Measurements from ENCODE around the gene ISCU.
"Not testable (repeated sequence)": the region's sequence is repeated elsewhere in the genome, so short reads cannot be mapped to it uniquely, and the experiment has no call there.

- not testable (repeated sequence) for TF ChIP-seq POLR2A (IDR thresholded peaks at IDR 0.05; ENCODE audit: low read length); GATA1 (IDR thresholded peaks at IDR 0.05; ENCODE audit: low read depth, low read length)
Observed at GRCh38 chr12:108555383-108555782, 7.0 kb upstream of the ISCU start.

Data from erythroblast (primary cell).